ENCODE results near the gene NR1H3.

The NR1H3 gene

DNA sequence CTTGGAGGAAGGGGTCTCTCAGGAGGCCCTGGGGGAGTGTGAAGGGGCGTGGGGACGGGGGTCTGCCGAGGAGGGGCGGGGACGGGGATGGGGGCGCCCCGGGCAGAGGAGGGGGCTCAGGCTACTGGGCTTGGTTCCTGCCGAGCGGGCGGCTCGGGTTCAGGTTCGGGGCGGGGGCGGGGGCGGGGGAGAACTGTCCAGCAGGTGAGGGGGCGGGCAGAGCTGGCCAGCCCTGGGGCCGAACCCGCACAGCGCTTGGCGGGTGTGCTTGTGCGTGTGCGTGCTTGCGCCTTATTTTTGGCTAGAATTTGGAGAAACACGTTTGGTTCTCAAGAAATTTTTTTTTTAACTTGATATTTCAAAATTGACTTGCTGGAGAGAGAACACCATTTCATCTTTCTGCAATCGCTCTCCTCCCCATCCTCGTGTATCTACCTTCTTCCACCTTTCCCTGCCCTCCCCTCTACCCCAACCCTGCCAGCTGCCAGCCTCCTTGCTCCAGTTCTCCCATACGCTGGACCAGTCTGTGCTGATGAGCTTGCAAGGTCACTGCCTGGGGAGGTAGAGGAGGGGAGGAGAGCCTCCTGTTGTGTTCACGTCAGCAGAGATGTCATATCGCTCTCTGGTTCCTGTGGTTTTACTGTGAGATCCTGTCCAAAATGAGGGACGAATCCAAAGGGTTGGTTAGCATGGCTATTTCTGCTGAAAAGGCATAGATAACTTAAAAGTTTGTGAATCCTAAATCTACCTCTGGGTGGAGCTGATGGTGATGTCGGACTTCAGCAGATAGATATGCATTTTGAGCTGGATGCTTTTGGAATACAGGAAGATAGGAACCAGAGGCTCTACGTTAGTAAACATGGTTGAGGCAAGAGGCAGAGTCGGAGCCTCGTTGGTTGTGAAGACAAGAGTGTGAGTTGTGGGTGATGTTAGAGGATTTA lies 12.8 kb downstream of the NR1H3 start:
- peak; percentile 67 for DNase-seq

DNA sequence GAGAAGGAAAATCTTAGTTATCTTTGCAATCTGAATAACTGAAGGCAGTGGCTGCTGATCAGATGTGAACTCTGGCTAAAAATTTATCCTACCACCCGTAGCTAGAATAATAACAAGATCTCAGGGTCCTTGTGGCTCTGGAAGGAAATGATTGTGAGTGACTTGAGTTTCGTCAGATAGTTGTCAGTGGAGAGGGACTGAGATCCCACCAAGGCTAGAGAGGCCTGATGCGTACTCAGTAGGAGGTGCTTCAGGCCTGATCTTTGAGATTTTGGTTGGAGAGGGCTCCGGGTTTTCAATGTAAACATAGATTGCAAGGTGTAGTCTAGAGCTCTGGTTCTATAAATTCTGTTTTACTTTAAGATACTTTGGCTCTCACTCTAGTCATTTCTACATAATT lies 13.5 kb downstream of the NR1H3 start:
- DNase-seq: no peak

DNA sequence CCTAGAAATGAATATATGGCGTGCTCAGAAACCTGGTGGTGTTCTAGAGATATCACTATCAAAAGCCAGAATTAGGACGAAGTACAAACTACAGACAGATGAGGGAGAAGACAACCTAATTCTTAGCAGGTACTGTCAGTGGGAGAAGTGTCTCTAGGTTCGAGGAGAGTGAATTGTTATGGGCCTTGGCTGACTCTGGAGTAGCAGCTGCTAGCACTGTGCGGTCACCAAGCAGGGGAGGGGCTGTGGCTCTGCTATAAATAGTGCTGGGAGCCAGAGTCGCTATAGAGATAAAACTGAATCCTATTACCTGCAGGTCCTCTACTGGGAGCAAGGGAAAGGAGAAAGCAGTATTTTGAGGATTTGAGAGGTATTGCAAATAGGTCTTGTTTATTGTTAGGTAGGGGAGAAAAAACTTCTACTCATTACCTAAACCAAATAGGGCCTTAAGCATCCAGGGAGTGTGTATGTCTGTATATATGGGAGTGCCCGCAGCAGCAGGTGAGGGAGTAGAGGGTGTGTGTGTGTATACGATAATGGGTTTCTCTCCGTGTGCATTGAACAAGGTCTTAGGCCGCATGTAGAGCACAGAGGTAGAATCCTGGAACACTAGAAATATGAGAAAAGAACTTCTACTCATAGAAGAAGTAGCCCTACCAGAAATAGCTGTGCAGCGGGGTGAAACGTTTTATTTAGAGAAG lies 14.3 kb downstream of the NR1H3 start:
- DNase-seq: no peak

DNA sequence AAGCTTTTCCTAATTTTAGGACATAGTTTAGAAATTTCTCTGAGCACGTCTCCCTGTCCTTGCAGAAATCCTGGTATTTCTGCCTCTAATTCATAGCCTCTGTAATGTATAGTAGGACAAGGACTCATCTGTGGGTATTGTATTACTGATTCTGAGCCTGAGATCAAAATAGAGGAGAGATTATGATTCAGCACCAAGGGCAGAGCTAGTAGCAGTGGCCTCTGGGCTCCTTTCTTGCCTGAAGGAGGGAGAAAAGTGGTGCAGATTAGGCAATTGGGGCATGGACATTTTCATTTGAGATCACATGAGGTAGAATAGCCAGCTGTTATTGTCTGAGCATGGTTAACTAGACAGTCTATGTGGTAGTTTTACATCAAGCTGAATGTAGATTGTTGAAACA lies 14.9 kb downstream of the NR1H3 start:
- DNase-seq: no peak

DNA sequence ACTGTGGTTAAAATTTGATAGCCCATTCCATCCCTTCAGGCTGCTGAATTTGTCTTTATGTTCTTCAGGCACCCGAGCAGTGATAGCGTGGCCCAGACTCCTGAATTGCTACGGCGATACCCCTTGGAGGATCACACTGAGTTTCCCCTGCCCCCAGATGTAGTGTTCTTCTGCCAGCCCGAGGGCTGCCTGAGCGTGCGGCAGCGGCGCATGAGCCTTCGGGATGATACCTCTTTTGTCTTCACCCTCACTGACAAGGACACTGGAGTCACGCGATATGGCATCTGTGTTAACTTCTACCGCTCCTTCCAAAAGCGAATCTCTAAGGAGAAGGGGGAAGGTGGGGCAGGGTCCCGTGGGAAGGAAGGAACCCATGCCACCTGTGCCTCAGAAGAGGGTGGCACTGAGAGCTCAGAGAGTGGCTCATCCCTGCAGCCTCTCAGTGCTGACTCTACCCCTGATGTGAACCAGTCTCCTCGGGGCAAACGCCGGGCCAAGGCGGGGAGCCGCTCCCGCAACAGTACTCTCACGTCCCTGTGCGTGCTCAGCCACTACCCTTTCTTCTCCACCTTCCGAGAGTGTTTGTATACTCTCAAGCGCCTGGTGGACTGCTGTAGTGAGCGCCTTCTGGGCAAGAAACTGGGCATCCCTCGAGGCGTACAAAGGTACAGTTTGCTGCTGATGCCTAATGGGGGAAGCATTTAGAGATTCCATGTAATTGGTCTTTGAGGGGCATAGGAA lies 16.9 kb downstream of the NR1H3 start:
- no peak for DNase-seq

DNA sequence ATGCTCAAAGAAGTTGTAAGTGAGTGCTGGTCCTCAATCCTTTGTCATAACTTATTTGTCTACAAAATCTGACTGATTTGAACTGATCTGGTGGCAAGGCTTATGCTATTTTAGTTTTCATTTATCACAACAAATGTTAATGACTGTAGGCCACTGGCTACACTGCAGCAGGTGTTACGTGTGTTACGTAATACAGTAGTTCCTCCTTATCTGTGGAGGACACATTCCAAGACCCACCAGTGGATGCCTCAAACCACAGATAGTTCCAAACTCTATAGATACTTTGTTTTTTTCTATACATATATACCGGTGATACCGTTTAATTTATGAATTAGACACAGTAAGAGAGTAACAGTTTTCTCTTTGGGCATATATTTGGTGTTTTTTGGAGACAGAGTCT lies 19.1 kb downstream of the NR1H3 start:
- no peak for DNase-seq

DNA sequence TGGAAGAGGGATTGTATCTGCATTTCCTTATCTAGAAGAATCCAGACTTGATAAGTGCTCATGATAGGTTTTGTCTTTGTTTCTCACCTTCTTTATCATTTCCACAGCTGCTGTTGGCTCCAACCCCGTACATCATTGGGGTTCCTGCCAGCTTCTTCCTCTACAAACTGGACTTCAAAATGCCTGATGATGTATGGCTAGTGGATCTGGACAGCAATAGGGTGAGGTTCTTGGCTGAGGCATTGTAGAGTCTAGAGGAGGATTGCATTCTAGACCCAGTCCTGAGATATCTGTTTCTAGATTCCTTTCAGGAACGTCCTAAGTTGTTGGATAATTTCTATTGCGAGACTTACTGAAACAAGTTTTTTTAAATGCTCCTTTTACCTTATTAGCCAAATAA lies 20.3 kb downstream of the NR1H3 start:
- DNase-seq: no peak

DNA sequence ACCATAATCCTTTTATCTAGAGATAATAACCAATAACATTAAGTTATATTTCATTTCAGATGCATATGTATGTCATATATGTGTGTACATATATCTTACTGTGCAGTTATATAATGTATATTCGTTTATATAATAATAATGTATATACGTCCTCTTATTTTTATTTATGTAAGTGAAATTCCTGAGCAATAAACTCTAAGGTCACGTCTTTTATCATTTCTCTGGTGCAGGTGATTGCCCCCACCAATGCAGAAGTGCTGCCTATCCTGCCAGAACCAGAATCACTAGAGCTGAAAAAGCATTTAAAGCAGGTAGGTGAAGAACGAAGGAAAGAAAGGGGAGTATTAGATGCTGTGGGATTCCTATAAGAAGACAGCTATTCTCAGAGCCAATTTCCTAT lies 21.0 kb downstream of the NR1H3 start:
- DNase-seq: no peak

DNA sequence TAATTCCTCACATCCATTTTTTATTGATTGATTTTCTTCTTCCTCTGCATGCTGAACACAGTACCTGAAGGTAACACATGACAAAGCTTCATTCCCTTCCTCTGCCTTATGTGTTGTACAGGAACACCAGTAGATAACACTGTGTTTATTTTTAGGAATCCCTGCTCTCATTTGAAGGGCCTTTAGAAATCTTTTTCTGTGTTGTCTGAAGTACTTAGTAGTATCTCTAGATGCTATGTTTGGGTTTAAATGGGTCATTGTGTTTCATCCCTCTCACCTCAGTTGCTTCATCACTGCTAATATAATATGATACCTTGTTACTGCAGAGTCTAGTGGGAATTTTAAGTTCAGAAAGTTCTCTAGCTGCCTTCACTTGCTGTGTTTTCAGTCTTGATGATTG lies 22.3 kb downstream of the NR1H3 start:
- no peak for DNase-seq

DNA sequence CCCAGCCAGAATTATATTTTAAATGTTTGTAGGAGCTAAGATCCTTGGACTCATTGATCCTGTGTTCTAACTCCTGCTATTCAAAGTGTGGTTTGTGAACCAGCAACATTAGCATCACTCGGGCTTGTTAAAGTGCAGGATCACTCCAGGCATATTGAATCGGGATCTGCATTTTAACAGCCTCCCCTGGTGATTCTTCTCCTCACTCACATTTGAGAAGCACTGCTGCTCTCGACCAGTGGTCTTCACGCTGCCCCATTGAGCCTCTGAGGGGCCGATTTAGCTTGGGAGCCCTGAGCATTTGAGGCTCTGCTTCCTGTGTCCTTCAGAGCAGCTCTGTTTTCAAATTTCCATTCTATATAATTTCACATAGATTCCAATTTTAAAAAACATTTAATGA lies 23.1 kb downstream of the NR1H3 start:
- no peak for DNase-seq

DNA sequence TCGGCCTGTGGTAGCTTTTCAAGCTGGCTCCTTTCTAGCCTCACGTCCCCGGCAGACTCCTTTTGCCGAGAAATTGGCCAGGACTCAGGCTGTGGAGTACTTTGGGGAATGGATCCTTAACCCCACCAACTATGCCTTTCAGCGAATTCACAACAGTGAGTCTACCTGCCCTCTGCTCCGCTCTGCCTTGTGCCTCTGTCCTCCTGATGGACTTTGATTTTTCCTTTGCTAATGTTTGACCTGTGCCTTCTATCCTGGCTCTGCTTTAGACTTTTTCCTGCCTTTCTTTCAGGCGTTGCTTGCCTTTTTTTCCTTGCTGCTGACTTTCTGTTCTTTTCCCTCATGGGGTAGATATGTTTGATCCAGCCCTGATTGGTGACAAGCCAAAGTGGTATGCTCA lies 24.7 kb downstream of the NR1H3 start:
- DNase-seq: no peak

DNA sequence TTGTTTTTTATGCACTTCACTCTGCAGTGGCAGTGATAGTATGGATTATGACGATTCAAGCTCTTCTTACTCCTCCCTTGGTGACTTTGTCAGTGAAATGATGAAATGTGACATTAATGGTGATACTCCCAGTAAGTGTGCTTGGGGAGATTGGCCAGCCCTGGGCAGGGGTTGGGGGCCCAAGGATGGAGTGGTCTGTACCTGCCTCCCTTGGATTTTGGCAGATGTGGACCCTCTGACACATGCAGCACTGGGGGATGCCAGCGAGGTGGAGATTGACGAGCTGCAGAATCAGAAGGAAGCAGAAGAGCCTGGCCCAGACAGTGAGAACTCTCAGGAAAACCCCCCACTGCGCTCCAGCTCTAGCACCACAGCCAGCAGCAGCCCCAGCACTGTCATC lies 26.4 kb downstream of the NR1H3 start:
- no peak for DNase-seq

DNA sequence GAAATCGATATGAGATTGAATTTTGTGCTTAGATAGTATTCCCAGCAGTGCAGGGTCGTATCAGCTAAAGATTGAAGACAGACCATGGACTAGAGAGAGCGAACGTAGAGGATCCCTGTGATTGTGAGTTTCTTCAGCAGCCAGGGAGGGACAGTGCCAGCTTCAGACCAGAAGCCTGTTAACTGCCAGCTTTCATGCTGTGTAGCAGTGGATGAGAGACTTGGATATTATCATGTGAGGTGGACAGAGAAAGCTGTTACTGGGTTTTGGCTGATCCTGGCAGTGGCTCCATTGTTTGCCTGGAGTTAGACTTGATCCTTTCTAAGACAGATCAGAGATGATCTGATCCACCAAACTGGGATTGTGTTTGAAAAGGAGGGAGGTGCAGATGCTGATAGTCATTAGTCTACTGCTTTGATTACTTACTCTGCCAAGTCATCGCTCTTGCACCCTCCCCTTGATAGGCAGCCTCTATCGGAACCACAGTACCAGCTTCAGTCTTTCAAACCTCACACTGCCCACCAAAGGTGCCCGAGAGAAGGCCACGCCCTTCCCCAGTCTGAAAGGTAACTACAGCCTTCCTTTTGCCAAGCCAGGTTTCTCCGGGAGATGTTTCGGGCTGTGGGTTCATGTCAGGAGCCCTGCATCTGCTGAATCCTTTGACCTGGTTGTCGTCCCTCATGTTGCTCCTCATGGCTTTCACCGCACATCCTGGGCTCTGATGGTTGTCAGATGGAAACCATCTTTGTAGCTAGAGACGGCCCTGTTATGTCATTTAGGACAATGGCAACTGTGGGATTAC lies 28.4 kb downstream of the NR1H3 start:
- DNase-seq: no peak

DNA sequence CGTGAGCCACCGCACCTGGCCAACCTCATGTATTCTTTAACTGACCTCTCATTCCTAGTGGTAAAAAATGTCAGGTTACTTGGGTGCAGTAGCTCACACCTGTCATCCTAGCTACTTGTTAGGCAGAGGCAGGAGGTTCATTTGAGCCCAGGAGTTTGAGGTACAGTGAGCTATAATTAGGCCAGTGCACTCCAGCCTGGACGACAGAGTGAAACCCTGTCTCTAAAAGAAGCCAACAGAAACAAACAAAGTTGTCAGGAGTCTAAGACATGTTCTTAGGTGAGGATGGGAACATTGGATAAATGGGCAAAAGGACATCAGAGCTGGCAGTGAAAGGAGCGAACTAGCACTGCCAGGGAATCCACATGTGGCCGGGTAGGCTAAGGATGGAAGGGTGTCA lies 30.3 kb downstream of the NR1H3 start:
- DNase-seq: no peak

DNA sequence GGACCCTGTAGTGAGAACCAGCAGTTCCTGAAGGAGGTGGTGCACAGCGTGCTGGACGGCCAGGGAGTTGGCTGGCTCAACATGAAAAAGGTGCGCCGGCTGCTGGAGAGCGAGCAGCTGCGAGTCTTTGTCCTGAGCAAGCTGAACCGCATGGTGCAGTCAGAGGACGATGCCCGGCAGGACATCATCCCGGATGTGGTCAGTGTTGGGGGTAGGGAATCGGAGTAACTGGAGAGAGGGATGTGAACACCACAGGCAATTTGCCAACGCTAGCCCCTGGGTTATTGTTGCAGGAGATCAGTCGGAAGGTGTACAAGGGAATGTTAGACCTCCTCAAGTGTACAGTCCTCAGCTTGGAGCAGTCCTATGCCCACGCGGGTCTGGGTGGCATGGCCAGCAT lies 32.1 kb downstream of the NR1H3 start:
- DNase-seq: no peak

DNA sequence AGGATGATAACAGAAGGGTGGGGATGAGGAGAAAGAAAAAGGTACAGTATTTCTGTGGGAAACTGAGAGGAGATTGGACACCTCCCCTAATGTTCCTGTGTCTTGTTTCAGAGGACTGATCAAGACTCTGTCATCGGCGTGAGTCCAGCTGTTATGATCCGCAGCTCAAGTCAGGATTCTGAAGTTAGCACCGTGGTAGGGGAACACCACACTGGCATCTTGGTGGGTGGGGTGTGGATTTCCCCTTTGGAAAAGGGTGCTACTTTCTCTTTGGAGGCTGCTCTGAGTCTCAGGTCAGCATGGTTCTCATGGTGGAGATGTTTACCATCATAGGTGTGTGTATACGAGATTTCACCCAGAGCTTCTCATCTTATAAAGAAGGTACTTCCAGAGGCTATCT lies 37.6 kb downstream of the NR1H3 start:
- DNase-seq: no peak

DNA sequence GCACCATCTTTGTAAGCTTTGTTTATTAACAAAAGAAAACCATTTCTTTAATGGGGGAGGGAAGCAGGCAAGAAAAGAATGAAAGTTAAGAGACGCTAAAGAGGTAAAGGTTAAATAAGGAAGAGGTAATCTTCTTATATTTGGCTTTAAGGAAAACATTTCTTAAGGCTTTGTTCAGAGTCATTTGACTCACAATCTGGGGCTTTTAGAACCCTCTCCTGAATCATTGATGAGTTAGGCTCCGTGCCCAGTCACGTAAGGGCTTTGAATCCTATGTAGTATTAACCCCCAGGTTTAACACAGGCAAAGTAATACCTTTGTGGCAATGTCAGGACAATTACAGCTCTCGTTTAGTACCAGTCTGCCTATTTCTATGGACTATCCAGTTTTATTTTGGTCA lies 38.2 kb downstream of the NR1H3 start:
- no peak for DNase-seq

DNA sequence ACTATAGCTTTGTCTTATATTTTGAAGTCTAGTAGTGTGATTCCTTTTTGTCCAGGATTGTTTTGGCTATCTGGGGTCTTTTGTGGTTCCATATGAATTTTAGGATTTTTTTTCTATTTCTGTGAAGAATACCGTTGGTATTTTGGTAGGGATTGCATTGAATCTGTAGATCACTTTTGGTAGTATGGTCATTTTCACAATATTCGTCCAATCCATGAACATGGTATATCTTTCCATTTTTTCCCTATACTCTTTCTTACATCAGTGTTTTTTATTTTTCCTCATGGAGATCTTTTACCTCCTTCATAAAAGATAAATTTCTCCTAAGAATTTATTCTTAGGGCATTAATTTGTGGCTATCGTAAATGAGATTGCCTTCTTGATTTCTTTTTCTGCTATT lies 41.3 kb downstream of the NR1H3 start:
- no peak for DNase-seq

DNA sequence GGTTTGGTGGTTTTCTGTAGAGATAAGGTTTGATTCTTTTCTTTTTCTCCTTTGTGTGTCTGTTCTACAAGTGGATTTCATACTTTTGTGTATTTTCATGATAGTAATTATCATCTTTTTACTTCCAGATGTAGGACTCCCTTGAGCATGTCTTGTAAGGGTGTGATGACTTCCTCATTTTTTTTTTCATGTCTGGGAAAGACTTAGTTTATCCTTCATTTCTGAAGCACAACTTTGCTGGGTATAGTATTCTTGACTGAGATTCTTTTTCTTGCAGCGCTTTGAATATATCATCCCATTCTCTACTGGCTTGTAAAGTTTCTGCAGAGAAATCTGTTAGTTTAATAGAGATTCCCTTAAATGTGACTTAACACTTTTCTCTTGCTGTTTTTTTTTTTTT lies 45.1 kb downstream of the NR1H3 start:
- no peak for DNase-seq

DNA sequence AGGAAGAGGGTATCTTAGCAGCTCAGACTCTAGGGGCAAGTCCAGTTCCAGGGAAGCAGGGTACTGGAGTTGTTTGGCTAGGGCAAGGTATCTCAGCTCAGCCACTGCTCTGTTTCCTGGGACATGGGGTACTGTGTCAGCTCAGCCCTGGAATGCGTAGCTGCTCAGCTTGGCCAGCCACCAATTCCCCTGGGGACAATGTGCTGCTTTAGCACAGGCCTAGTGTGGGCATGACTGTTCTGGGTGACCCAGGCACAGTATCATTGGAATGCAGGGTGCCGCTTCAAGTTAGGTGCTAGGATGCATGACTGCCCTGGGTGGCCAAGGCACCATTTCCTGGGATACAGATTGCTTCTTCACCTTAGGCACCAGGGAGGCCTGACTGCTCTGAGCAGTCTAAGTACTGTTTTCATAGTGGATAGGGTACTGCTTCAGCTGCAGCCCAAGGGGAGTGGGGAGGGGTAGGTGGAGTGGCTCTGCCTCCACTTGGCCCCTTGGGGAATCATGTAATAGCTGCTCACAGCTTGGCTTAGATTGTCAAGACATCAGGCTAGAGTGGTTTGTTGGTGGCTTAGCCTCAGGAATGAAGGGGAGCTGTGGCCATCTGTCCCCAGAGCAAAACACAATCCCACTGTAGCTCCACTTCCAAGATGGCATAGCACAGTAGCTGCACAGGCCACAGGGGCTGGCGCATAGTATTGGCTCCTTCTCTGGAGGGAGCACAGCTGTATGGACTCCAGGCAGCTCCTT lies 48.1 kb downstream of the NR1H3 start:
- no peak for DNase-seq

DNA sequence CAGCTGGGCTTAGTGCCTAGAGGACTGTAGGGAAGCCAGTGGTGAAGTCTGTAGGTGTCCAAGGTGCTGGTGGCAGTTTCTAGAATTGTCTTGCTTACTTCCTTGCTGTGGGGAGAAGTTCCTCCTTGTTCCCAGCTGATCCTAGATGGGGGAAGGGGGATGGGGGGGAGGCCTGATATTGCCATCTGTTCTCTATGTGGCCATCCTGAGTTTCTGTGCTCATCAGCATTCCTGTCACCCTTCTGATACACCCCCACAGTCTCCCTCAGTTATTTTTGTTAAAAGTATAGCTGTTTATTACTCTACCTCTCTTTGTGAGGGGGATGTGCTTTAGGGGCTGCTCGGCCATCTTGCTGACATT lies 48.7 kb downstream of the NR1H3 start:
- DNase-seq: no peak

All from activated CD8-positive, alpha-beta memory T cell treated with anti-CD3 and anti-CD28 coated beads for 24 hours (primary cell).